HCT116 (cell line): ENCODE data around the gene ADGRF4. TPM values are rescaled to one million over a fixed set of nuclear protein-coding genes. Genes with fewer than 3 reads are reported as not detected.

Experiments
- ATAC-seq: fragments of 200-7000 bp; cut with Tn5 transposase; 2 replicates; pipeline ENCODE4 v1.9.1; 2020; ENCODE audit warnings: mild to moderate bottlenecking, moderate library complexity
- BruUV-seq: library from RNA; stranded (reverse); fragments of 400-500 nt; replicated peaks from 2 replicates; lab custom pipeline; 2021; lab: Mats Ljungman, UMichigan
- CTCF ChIA-PET: fragments of 300-600 bp; sonication (Branson Sonifier 250); formaldehyde crosslinking; loops from one replicate; lab custom pipeline; 2021; ENCODE audit warnings: antibody characterized with exemption; lab: Charles Lee
- POLR2A ChIA-PET: fragments of 300-600, 350-600 bp; sonication (Branson Sonifier 250); formaldehyde crosslinking; loops from one replicate; lab custom pipeline; 2021; ENCODE audit warnings: antibody characterized with exemption; lab: Charles Lee
- RAD21 ChIA-PET, 2 experiments: fragments of 300-600 bp; sonication (Branson Sonifier 250); formaldehyde crosslinking; loops; one replicate each; lab custom pipeline; 2023; ENCODE audit warnings: low total read pairs in 2 of 2; ENCODE audit not compliant: uncharacterized antibody in 2 of 2, unreplicated experiment in 2 of 2, low non-redundant PET in 1 of 2; lab: Charles Lee
- DNase-seq: peaks from one replicate; pipeline ENCODE4 v3.0.0-alpha.2; 2010; ENCODE audit warnings: low read depth, low spot score
- H2AFZ ChIP-seq: fragments of 200-600 bp; shearing (Covaris generic), sonication (generic); 2 replicates; pipeline ENCODE4 v1.6.1; 2017; ENCODE audit warnings: low read depth, mixed run types, mixed read lengths, antibody characterized with exemption, low read length; ENCODE audit not compliant: poor library complexity, severe bottlenecking
- H3K27ac ChIP-seq: 2 replicates; pipeline ENCODE4 v1.5.1; 2012; ENCODE audit warnings: low read depth, low read length
- H3K27me3 ChIP-seq: fragments of 200-600 bp; sonication (generic); 2 replicates; pipeline ENCODE4 v1.6.1; 2016; ENCODE audit warnings: mixed run types, low read length, mixed read lengths; ENCODE audit not compliant: insufficient read depth
- H3K36me3 ChIP-seq, 2 experiments: fragments of 200-500 bp in 1 of 2; fragments of 200-600 bp in 1 of 2; sonication (Bioruptor generic) in 1 of 2; sonication (generic) in 1 of 2; 2 replicates each; pipeline versions ENCODE4 v1.5.1 to v1.6.1; 2014 to 2016; ENCODE audit warnings: low read length in 2 of 2, inconsistent platforms in 1 of 2, mixed read lengths in 1 of 2, mixed run types in 1 of 2; ENCODE audit not compliant: insufficient read depth in 2 of 2, control insufficient read depth in 1 of 2
- H3K4me1 ChIP-seq, 2 experiments: fragments of 200-600 bp in 1 of 2; sonication (generic) in 1 of 2; 2 replicates each; pipeline versions ENCODE4 v1.5.1 to v1.6.1; 2012 to 2017; ENCODE audit warnings: low read length in 2 of 2, inconsistent platforms in 1 of 2, mild to moderate bottlenecking in 1 of 2, mixed read lengths in 1 of 2, mixed run types in 1 of 2, moderate library complexity in 1 of 2; ENCODE audit not compliant: insufficient read depth in 2 of 2, control insufficient read depth in 1 of 2
- H3K4me2 ChIP-seq: fragments of 200-600 bp; sonication (generic); 2 replicates; pipeline ENCODE4 v1.6.1; 2017; ENCODE audit warnings: mixed run types, low read length, mixed read lengths
- H3K4me3 ChIP-seq, 2 experiments: fragments of 200-600 bp in 1 of 2; sonication (generic) in 1 of 2; replicated peaks in 1 of 2; 2 replicates each; pipeline ENCODE4 v1.5.1; 2011 to 2016; ENCODE audit warnings: low read length in 2 of 2, control low read depth in 1 of 2, low read depth in 1 of 2, mild to moderate bottlenecking in 1 of 2, mixed read lengths in 1 of 2, mixed run types in 1 of 2
- H3K79me2 ChIP-seq: fragments of 200-600 bp; sonication (generic); 2 replicates; pipeline ENCODE4 v1.6.1; 2017; ENCODE audit warnings: mild to moderate bottlenecking, mixed run types, low read length, moderate library complexity, mixed read lengths; ENCODE audit not compliant: insufficient read depth
- H3K9ac ChIP-seq: fragments of 200-600 bp; sonication (generic); 2 replicates; pipeline ENCODE4 v1.6.1; 2016; ENCODE audit warnings: low read length, mixed read lengths
- H3K9me2 ChIP-seq: fragments of 200-600 bp; sonication (generic), shearing (Covaris generic); 2 replicates; pipeline ENCODE4 v1.6.1; 2017; ENCODE audit warnings: mixed run types, mild to moderate bottlenecking, moderate library complexity; ENCODE audit not compliant: insufficient read depth
- H3K9me3 ChIP-seq, 2 experiments: fragments of 200-500 bp in 1 of 2; fragments of 200-600 bp in 1 of 2; sonication (Bioruptor generic) in 1 of 2; sonication (generic) in 1 of 2; 2 replicates each; pipeline ENCODE4 v1.6.1; 2014 to 2017; ENCODE audit warnings: low read length in 2 of 2, mixed read lengths in 2 of 2, inconsistent platforms in 1 of 2, low read depth in 1 of 2, mild to moderate bottlenecking in 1 of 2, mixed run types in 1 of 2, moderate library complexity in 1 of 2; ENCODE audit not compliant: control insufficient read depth in 1 of 2, insufficient read depth in 1 of 2
- H4K20me1 ChIP-seq: fragments of 200-600 bp; sonication (generic), shearing (Covaris generic); 2 replicates; pipeline ENCODE4 v1.6.1; 2017; ENCODE audit warnings: mixed run types, mild to moderate bottlenecking, moderate library complexity; ENCODE audit not compliant: insufficient read depth
- ATF3 ChIP-seq: IDR thresholded peaks from 2 replicates; pipeline ENCODE4 v1.6.1; 2012
- CBX3 ChIP-seq: IDR thresholded peaks from 2 replicates; pipeline ENCODE4 v1.6.1; 2012; ENCODE audit warnings: low read depth
- CEBPB ChIP-seq: IDR thresholded peaks from 2 replicates; pipeline ENCODE4 v1.6.1; 2012; ENCODE audit warnings: low read depth
- CTCF ChIP-seq, 3 experiments: fragments of 200-600 bp in 1 of 3; sonication (generic) in 1 of 3; IDR thresholded peaks in 2 of 3; conservative IDR thresholded peaks in 1 of 3; 2 replicates each; pipeline ENCODE4 v1.5.1; 2012 to 2017; ENCODE audit warnings: low read depth in 2 of 3, low read length in 2 of 3, antibody characterized with exemption in 1 of 3, borderline replicate concordance in 1 of 3, control low read depth in 1 of 3, mild to moderate bottlenecking in 1 of 3, mixed read lengths in 1 of 3, mixed run types in 1 of 3, moderate library complexity in 1 of 3; ENCODE audit not compliant: insufficient read depth in 1 of 3
- EGR1 ChIP-seq: IDR thresholded peaks from 2 replicates; pipeline ENCODE4 v1.6.1; 2012; ENCODE audit warnings: low read depth
- ELF1 ChIP-seq: IDR thresholded peaks from 2 replicates; pipeline ENCODE4 v1.6.1; 2012; ENCODE audit warnings: low read depth, borderline replicate concordance
- EZH2 ChIP-seq: fragments of 200-600 bp; sonication (generic); IDR thresholded peaks from 2 replicates; pipeline ENCODE4 v1.6.1; 2017; ENCODE audit warnings: antibody characterized with exemption, mixed run types
- EZH2phosphoT487 ChIP-seq: fragments of 200-600 bp; IDR thresholded peaks from 2 replicates; pipeline ENCODE4 v1.6.1; 2018; ENCODE audit warnings: antibody characterized with exemption, borderline replicate concordance
- FOSL1 ChIP-seq: IDR thresholded peaks from 2 replicates; pipeline ENCODE4 v1.6.1; 2012; ENCODE audit warnings: low read depth
- JUND ChIP-seq: IDR thresholded peaks from 2 replicates; pipeline ENCODE4 v1.6.1; 2012
- POLR2A ChIP-seq: IDR thresholded peaks from 2 replicates; pipeline ENCODE4 v1.7.0; 2011; ENCODE audit warnings: borderline replicate concordance; ENCODE audit not compliant: insufficient read depth, insufficient read length; ENCODE audit errors: extremely low read depth
- POLR2AphosphoS5 ChIP-seq: IDR thresholded peaks from 2 replicates; pipeline ENCODE4 v1.6.1; 2011; ENCODE audit warnings: mild to moderate bottlenecking, low read depth, low read length, moderate library complexity
- RAD21 ChIP-seq: IDR thresholded peaks from 2 replicates; pipeline ENCODE4 v1.6.1; 2012; ENCODE audit warnings: low read depth, mild to moderate bottlenecking
- SP1 ChIP-seq: IDR thresholded peaks from 2 replicates; pipeline ENCODE4 v1.6.1; 2012; ENCODE audit warnings: low read depth
- SRF ChIP-seq: IDR thresholded peaks from 2 replicates; pipeline ENCODE4 v1.6.1; 2012; ENCODE audit warnings: low read depth
- TCF7L2 ChIP-seq: IDR thresholded peaks from 2 replicates; pipeline ENCODE4 v1.7.0; 2011; ENCODE audit warnings: borderline replicate concordance, inconsistent platforms; ENCODE audit not compliant: insufficient read depth, insufficient read length; ENCODE audit errors: extremely low read depth
- ZBTB33 ChIP-seq: IDR thresholded peaks from 2 replicates; pipeline ENCODE4 v1.6.1; 2011; ENCODE audit warnings: mild to moderate bottlenecking, low read length, moderate library complexity; ENCODE audit not compliant: insufficient replicate concordance; ENCODE audit errors: extremely low read depth
- ZFX ChIP-seq: fragments of 450-650 bp; IDR thresholded peaks from 2 replicates; pipeline ENCODE4 v1.6.1; 2017
- ZNF274 ChIP-seq: fragments of 200-500 bp; sonication (Bioruptor generic); IDR thresholded peaks from 2 replicates; pipeline ENCODE4 v1.6.1; 2014; ENCODE audit warnings: mild to moderate bottlenecking, low read depth, low read length, inconsistent platforms
- intact Hi-C: fragments of 100-400 bp; cut with micrococcal nuclease; formaldehyde crosslinking; loops from 2 replicates; pipeline ENCODE4 v1.10.0; 2022
- total RNA-seq: library from RNA; stranded (reverse); gene quantifications from one replicate; pipeline ENCODE4 v1.2.1, GENCODE V29; 2021; ENCODE audit not compliant: unreplicated experiment

ADGRF4 gene
- total RNA-seq, 1 experiment from 2014 or later, result not detected

GRCh38 chr6:47690791-47691190, 7.6 kb upstream of the ADGRF4 start (continued):
- no peak for TF ChIP-seq CEBPB
- no peak for TF ChIP-seq CBX3
- no peak for TF ChIP-seq SRF
- no peak for TF ChIP-seq ATF3
- TF ChIP-seq EZH2, result no peak
- TF ChIP-seq EZH2phosphoT487, result no peak
- no peak for TF ChIP-seq JUND
- no peak for TF ChIP-seq RAD21
- no peak for TF ChIP-seq POLR2A
- no peak for TF ChIP-seq ZBTB33
- no peak for TF ChIP-seq ZNF274

GRCh38 chr6:47697925-47698324, 455 bp upstream of the ADGRF4 start:
- Histone ChIP-seq H3K27me3 (no peaks in the 10 kb centered on the region), H3K9me3 (no peaks in the 10 kb centered on the region), H3K9ac (no peak overlapping the region), H3K9me2 (no peaks in the 10 kb centered on the region), H3K4me3 (no peak overlapping the region), H3K4me2 (no peak overlapping the region), H3K36me3 (no peaks in the 10 kb centered on the region), H2AFZ (no peak overlapping the region), H4K20me1 (no peaks in the 10 kb centered on the region), H3K27ac (no peak overlapping the region), H3K79me2 (no peaks in the 10 kb centered on the region), H3K4me1 (peaks cover 0 to 26% of the 10 kb centered on the region in 2 experiments; a peak in 2 of 4 replicates)
- TF ChIP-seq POLR2A, result no peak
- no peak for TF ChIP-seq SP1
- no peak for TF ChIP-seq POLR2AphosphoS5
- TF ChIP-seq ZFX, result no peak
- TF ChIP-seq CBX3, result no peak
- no peak for TF ChIP-seq EGR1
- no peak for TF ChIP-seq RAD21
- no peak for TF ChIP-seq EZH2
- no peak for TF ChIP-seq CEBPB
- no peak for TF ChIP-seq TCF7L2
- TF ChIP-seq ELF1, result no peak
- TF ChIP-seq CTCF (IDR thresholded peaks at IDR 0.05 in 2 of 3, conservative IDR thresholded peaks at IDR 0.05 in 1 of 3; ENCODE audit: borderline replicate concordance in 1 of 3, insufficient read depth in 1 of 3, low read depth in 2 of 3, low read length in 2 of 3), result no peak
- TF ChIP-seq FOSL1, result no peak
- TF ChIP-seq EZH2phosphoT487, result no peak
- TF ChIP-seq ATF3, result no peak
- ChIA-PET RAD21 (no interaction called here), POLR2A (no interaction called here), CTCF (no interaction called here)
- intact Hi-C loops, result no loop called here
- no peak for DNase-seq
- BruUV-seq, result no TSS peak
- ATAC-seq, result no peak
